Activated naive CD4-positive, alpha-beta T cell treated with anti-CD3 and anti-CD28 coated beads for 36 hours (primary cell): ENCODE data around the gene ZBTB40. TPM values are rescaled to one million over a fixed set of nuclear protein-coding genes. Genes with fewer than 3 reads are reported as not detected.

Source experiments
- CTCF ChIA-PET: fragments of 350-600 bp; sonication (Branson Sonifier 250); formaldehyde crosslinking; loops from one replicate; lab custom pipeline; 2021; ENCODE audit warnings: antibody characterized with exemption; lab: Charles Lee
- DNase-seq: peaks from one replicate; pipeline ENCODE4 v3.0.0-alpha.2; 2020
- H3K27ac Mint-ChIP-seq: one replicate; pipeline ENCODE4 v1.8.0; 2021; ENCODE audit warnings: mild to moderate bottlenecking, mixed read lengths
- H3K27me3 Mint-ChIP-seq: one replicate; pipeline ENCODE4 v1.8.0; 2021; ENCODE audit warnings: low read depth, mixed read lengths
- H3K36me3 Mint-ChIP-seq: one replicate; pipeline ENCODE4 v1.8.0; 2021; ENCODE audit warnings: low read depth, mixed read lengths
- H3K4me1 Mint-ChIP-seq: one replicate; pipeline ENCODE4 v1.8.0; 2021; ENCODE audit warnings: low read depth, mixed read lengths
- H3K4me3 Mint-ChIP-seq: one replicate; pipeline ENCODE4 v1.8.0; 2021; ENCODE audit warnings: mild to moderate bottlenecking, moderate library complexity, mixed read lengths
- H3K9me3 Mint-ChIP-seq: one replicate; pipeline ENCODE4 v1.8.0; 2021; ENCODE audit warnings: mixed read lengths
- intact Hi-C: fragments of 100-400 bp; cut with micrococcal nuclease; formaldehyde crosslinking; loops from one replicate; pipeline ENCODE4 v1.15.1; 2023
- total RNA-seq, 2 experiments: library from RNA; stranded (reverse); gene quantifications; one replicate each; pipeline ENCODE4 v1.2.3, GENCODE V29; 2021

Gene ZBTB40
- total RNA-seq, 2 experiments from 2014 or later: 11.5 to 13.1 TPM

DNA sequence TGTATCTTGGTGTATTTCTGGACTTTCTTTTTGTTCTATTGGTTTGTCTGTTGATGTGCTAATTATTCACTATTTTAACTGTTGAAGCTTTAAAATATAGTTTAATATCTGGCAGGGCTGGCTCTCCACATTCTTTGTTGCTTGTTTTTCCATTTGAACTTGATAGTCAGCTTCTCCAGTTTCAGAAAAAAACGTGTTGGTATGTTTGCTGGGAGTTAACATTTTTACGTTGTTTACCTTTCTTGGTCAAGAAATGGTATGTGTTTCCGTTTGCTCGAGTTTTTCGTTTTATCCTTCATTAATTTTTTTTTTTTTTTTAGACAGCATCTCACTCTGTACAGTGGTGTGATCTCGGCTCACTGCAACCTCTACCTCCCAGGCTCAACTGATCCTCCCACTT lies 16.9 kb upstream of the ZBTB40 start:
- peaks cover 2% of the 10 kb centered on the region for H3K9me3 Mint-ChIP-seq
- H3K4me1 Mint-ChIP-seq: no peaks in the 10 kb centered on the region
- no peak overlapping the region for H3K4me3 Mint-ChIP-seq
- intact Hi-C loops: no loop called here
- H3K36me3 Mint-ChIP-seq: peaks cover 2% of the 10 kb centered on the region
- CTCF ChIA-PET: interaction anchor here (0.6 to 1.2 kb wide), 4 partner anchors 18 to 1087 kb away, joined by 3 to 4 read pairs (median 4); no protein-coding TSS in a partner anchor
- no peak overlapping the region for H3K27ac Mint-ChIP-seq
- H3K27me3 Mint-ChIP-seq: peaks cover 10% of the 10 kb centered on the region
- DNase-seq: no peak

DNA sequence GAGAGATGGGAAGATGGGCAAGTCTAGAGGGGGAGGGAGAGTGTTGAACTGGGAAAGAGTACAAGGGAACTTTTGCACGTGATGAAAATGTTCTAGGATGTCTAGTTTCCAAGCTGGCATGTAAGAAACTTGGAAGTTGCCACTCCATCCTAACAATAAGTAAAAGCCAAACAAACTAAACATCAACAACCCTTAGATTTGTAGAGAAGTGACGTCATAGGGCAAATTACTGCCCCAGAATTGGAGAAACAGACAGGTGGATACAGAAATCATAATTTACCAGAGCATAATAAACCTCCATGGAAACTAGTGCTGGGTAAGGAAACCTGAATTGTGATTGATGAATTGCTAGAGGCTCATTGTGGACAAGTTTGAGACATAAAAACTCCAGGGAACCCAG lies 14.7 kb upstream of the ZBTB40 start:
- CTCF ChIA-PET: no interaction called here
- peaks cover 3% of the 10 kb centered on the region for H3K36me3 Mint-ChIP-seq
- H3K27me3 Mint-ChIP-seq: peaks cover 10% of the 10 kb centered on the region

DNA sequence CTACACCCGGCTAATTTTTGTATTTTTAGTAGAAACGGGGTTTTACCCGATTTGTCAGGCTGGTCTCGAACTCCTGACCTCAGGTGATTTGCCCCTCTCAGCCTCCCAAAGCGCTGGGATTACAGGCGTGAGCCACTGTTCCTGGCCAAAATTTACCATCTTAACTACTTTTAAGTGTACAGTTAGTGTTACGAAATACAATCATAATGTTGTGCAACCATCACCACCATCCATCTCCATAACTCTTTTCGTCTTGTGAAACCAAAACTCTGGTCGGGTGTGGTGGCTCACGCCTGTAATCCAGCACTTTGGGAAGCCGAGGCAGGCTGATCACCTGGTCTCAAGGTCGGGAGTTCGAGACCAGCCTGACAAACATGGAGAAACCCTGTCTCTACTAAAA lies 14.1 kb upstream of the ZBTB40 start:
- intact Hi-C loops: no loop called here
- DNase-seq: no peak
- no peak overlapping the region for H3K4me3 Mint-ChIP-seq
- peaks cover 10% of the 10 kb centered on the region for H3K27me3 Mint-ChIP-seq
- CTCF ChIA-PET: no interaction called here
- no peaks in the 10 kb centered on the region for H3K4me1 Mint-ChIP-seq
- H3K36me3 Mint-ChIP-seq: peaks cover 3% of the 10 kb centered on the region
- no peak overlapping the region for H3K27ac Mint-ChIP-seq
- H3K9me3 Mint-ChIP-seq: peaks cover 18% of the 10 kb centered on the region

More for the DNA sequence above, 14.7 kb upstream of the ZBTB40 start:
- intact Hi-C loops: no loop called here
- Mint-ChIP-seq H3K4me3 (no peak overlapping the region), H3K4me1 (no peaks in the 10 kb centered on the region), H3K27ac (no peak overlapping the region), H3K9me3 (peaks cover 18% of the 10 kb centered on the region)
- DNase-seq: no peak

DNA sequence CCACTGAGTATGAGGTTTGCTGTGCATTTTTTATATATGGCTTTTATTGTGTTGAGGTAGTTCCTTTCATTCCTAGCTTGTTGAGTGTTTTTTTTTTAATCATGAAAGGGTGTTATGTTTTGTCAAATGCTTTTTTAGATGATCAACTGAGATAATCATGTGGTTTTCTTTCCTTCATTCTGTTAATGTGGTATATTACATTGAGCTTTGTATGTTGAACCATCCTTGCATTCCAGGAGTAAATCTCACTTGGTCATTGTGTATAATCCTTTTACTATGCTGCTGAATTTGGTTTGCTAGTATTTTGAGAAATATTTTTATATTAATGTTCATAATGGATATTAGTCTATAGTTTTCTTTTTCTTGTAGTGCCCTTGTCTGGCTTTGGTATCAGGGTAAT lies 11.1 kb upstream of the ZBTB40 start:
- intact Hi-C loops: no loop called here
- no peak overlapping the region for H3K4me3 Mint-ChIP-seq
- DNase-seq: no peak
- peaks cover 10% of the 10 kb centered on the region for H3K27me3 Mint-ChIP-seq
- H3K9me3 Mint-ChIP-seq: peaks cover 18% of the 10 kb centered on the region
- H3K36me3 Mint-ChIP-seq: peaks cover 3% of the 10 kb centered on the region
- CTCF ChIA-PET: interaction anchor here (0.6 to 0.7 kb wide), 3 partner anchors 317 to 655 kb away, joined by 3 read pairs; no protein-coding TSS in a partner anchor
- no peaks in the 10 kb centered on the region for H3K4me1 Mint-ChIP-seq
- no peak overlapping the region for H3K27ac Mint-ChIP-seq

DNA sequence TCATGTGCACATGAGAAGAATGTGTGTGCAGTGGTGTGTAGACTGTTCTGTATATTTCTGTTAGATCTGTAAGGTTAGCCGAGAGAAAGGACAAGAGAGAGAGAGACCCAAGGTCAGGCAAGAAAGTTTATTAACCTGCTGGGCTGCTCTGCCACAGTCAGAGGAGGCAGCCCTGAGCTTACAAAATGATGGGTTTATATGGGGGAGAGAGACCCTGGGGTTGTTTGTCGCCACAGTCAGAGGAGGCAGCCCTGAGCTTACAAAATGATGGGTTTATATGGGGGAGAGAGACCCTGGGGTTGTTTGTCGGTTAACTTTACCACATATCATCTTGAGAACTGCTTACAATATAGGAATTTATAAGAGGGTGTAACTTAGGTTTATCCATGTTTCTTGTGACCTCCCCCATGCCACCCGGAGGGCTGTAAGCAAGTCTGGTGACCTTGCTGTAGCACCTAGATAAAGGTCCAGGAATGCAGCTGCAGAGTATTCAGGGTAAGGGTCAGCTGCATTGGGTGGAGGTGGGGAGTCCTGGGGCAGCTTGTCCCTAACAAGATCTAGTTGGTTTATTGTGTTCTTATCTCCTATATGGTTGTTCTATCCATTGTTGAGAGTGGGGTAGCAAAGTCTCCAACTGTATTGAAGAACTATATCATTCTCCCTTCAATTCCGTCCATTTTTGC lies 9.3 kb upstream of the ZBTB40 start:
- Mint-ChIP-seq H3K4me3 (no peak overlapping the region), H3K9me3 (peaks cover 18% of the 10 kb centered on the region), H3K27me3 (peaks cover 5% of the 10 kb centered on the region), H3K4me1 (no peaks in the 10 kb centered on the region), H3K36me3 (peaks cover 3% of the 10 kb centered on the region), H3K27ac (no peak overlapping the region)
- CTCF ChIA-PET: interaction anchor here (0.6 kb wide), 1 partner anchor 1142 kb away, joined by 3 read pairs; no protein-coding TSS in a partner anchor
- no peak for DNase-seq
- intact Hi-C loops: no loop called here

DNA sequence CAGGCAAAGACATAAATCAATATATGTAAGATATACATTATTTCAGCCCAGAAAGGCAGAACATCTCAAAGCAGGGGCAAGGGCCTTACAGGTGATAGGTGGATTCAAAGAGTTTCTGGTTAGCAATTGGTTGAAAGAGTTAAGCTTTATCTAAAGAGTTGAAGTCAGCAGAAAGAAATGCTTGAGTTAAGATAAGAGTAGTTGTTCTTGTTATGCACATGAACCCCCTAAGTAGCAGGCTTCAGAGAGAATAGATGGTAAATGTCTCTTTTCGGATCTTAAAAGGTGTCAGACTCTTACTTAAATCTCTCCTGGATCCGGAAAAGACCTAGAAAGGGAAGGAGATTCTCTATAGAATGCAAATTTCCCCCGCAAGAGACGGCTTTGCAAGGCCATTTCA lies 8.3 kb upstream of the ZBTB40 start:
- Mint-ChIP-seq H3K4me1 (no peaks in the 10 kb centered on the region), H3K27me3 (peaks cover 5% of the 10 kb centered on the region), H3K4me3 (no peak overlapping the region), H3K36me3 (peaks cover 3% of the 10 kb centered on the region), H3K9me3 (peaks cover 18% of the 10 kb centered on the region), H3K27ac (no peak overlapping the region)
- intact Hi-C loops: no loop called here
- CTCF ChIA-PET: no interaction called here
- no peak for DNase-seq

DNA sequence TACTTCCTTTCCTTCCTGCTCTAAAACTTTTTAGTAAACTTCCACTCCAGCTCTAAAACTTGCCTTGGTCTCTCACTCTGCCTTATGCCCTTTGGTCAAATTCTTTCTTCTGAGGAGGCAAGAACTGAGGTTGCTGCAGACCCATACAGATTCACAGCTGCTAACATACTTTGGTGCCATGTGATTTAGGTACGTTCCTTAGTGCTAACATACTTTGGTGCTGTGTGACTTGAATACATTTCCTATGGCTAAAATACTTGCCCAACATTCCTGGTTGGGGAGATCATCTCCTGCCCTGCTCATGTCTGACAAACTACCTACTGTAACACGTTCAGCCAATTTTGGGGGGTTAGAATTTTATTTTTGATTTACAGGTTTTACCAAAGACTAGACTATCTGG lies 6.8 kb upstream of the ZBTB40 start:
- peaks cover 1% of the 10 kb centered on the region for H3K36me3 Mint-ChIP-seq
- DNase-seq: no peak
- peaks cover 15% of the 10 kb centered on the region for H3K9me3 Mint-ChIP-seq
- intact Hi-C loops: no loop called here
- peaks cover 5% of the 10 kb centered on the region for H3K27me3 Mint-ChIP-seq
- no peaks in the 10 kb centered on the region for H3K4me1 Mint-ChIP-seq
- CTCF ChIA-PET: no interaction called here
- H3K4me3 Mint-ChIP-seq: no peak overlapping the region
- H3K27ac Mint-ChIP-seq: no peak overlapping the region

DNA sequence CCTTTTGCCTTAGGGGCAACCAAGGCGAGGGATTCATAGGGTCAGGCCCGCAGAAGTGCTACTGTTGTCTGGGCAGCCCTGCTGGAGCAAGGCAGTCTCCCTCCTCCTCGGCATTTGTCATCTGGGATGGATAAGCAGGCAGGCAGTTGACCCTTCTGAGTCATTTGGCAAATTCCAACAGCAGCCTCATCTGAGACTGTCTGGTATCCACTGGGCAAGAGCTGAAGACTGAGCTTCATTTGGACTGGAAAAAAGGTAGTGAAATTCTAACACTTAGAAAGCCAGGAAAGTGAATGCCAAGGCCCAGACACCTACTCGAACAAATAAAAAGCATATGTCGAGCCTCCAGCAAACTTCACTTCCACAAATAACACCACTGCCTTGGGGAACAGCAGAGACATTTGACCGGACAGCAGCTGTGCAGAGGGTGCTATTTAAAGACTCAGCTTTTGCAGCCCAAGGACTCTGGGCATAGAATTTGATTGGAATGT lies 4.0 kb upstream of the ZBTB40 start:
- no peaks in the 10 kb centered on the region for H3K36me3 Mint-ChIP-seq
- CTCF ChIA-PET: no interaction called here
- peaks cover 5% of the 10 kb centered on the region for H3K27me3 Mint-ChIP-seq
- no peak for DNase-seq
- H3K9me3 Mint-ChIP-seq: no peaks in the 10 kb centered on the region
- H3K4me3 Mint-ChIP-seq: no peak overlapping the region
- intact Hi-C loops: no loop called here
- H3K4me1 Mint-ChIP-seq: peaks cover 6% of the 10 kb centered on the region
- H3K27ac Mint-ChIP-seq: no peak overlapping the region

DNA sequence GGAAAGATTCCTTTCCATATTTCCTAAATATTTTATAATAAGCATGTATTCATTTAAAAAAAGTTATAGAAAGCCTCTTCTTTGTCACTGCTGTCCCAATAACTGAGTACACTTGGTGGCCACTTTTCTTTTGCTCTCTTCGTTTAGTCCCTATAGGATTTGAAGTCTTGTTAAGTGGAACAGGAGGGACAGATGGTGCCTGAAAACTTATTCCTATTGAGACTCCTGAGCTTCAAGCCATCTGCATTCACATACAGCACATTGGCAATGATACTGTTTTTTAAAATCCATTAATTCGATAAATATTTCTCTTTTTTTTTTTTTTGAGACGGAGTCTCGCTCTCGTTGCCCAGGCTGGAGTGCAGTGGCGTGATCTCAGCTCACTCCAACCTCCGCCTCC lies 2.0 kb upstream of the ZBTB40 start:
- Mint-ChIP-seq H3K36me3 (no peaks in the 10 kb centered on the region), H3K27me3 (no peaks in the 10 kb centered on the region), H3K9me3 (no peaks in the 10 kb centered on the region), H3K4me3 (no peak overlapping the region), H3K4me1 (peaks cover 20% of the 10 kb centered on the region), H3K27ac (no peak overlapping the region)
- intact Hi-C loops: loop anchor here (2.0 to 5.0 kb wide), 3 partner anchors 425 to 667 kb away; partner anchors contain the start of genes KDM1A, TEX46 and USP48
- CTCF ChIA-PET: no interaction called here
- no peak for DNase-seq

DNA sequence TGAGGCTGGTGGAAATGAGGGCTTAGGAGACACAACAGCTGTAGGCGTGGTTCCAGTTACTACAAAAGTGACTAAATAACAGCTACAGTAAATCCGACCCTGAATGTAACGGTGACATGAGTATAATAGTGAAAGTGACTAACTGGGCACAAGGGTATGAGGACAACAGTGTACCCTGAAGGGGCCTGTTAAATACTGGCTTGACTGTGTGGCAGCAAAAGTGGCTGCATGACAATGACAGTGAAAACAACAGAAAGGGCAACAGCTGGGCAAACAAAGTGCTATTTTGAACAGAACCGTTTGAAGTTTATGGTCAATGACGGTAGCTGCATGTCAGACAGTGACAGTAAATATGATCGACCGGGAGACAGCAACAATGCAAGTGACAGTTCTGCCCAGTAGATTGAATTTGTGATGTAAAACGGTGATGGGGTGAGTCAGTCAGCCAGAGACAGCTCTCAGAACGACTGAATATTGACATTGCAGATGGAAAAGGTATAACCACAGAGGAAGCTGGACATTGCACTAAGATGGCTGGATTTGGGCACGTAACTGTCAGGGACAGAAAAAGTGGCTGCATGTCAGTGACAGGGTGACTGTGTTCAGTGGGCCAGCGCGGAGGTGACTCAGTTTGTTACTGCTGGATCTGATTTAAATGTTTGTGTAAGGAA lies 1.2 kb upstream of the ZBTB40 start:
- CTCF ChIA-PET: no interaction called here
- no peaks in the 10 kb centered on the region for H3K36me3 Mint-ChIP-seq
- H3K27ac Mint-ChIP-seq: peak overlapping the region; percentile 21
- DNase-seq: no peak
- intact Hi-C loops: loop anchor here (1.0 to 5.0 kb wide), 4 partner anchors 22 to 668 kb away; partner anchors contain the start of genes KDM1A, TEX46 and USP48
- H3K27me3 Mint-ChIP-seq: no peaks in the 10 kb centered on the region
- peak overlapping the region; percentile 58 for H3K4me3 Mint-ChIP-seq
- H3K4me1 Mint-ChIP-seq: peaks cover 24% of the 10 kb centered on the region
- H3K9me3 Mint-ChIP-seq: no peaks in the 10 kb centered on the region

DNA sequence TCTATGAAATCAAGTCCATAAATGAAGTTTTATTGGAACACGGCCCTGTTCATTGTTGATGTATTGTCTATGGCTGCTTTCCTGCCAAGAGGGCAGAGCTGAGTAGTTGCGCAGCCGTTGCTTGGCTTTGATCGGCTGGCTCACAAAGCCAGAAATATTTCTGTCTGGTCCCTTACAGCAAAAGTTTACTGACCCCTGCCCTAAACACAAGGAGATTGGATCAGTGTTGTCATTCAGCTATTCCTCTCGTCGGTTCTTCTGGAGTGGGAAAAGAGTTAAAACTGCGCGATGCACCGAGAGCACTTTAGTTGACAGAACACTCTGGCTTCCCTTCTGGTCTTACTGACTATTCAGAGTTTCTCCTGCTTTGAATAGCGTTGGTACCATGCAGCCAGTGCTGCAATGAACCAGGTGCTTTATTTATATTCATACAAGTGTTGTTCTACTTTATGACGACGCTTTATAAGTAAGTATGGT lies 868 bp downstream of the ZBTB40 start:
- peaks cover 35% of the 10 kb centered on the region for H3K4me1 Mint-ChIP-seq
- peak overlapping the region; percentile 75 for H3K27ac Mint-ChIP-seq
- DNase-seq: peak; percentile 29
- no peaks in the 10 kb centered on the region for H3K9me3 Mint-ChIP-seq
- peaks cover 2% of the 10 kb centered on the region for H3K36me3 Mint-ChIP-seq
- CTCF ChIA-PET: interaction anchor here (1.4 kb wide), 1 partner anchor 347 kb away, joined by 3 read pairs; no protein-coding TSS in a partner anchor
- peak overlapping the region; percentile 85 for H3K4me3 Mint-ChIP-seq
- no peaks in the 10 kb centered on the region for H3K27me3 Mint-ChIP-seq
- intact Hi-C loops: loop anchor here (5.0 kb wide), 2 partner anchors 565 to 670 kb away; partner anchors contain the start of genes KDM1A, TEX46 and USP48

DNA sequence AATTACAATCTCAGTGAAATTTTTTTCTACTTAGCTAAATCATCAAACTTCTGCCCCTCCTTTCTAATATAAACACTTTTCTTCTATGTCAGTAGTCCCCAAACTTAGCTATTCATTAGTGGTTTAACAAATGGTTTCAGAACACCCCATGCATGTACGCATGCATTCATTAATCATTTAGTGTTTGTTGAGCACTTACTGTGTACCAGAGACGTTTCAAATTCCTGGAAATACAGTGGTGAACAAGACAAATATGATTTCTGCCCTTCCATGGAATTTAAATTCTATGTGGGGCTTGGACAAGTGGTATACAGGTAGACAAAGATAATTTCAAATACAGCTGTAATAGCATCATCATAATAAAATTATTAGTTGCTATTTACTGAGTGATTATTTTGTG lies 1.5 kb downstream of the ZBTB40 start:
- H3K4me1 Mint-ChIP-seq: peaks cover 40% of the 10 kb centered on the region
- DNase-seq: no peak
- H3K36me3 Mint-ChIP-seq: peaks cover 2% of the 10 kb centered on the region
- H3K4me3 Mint-ChIP-seq: peak overlapping the region; percentile 85
- H3K9me3 Mint-ChIP-seq: no peaks in the 10 kb centered on the region
- no peaks in the 10 kb centered on the region for H3K27me3 Mint-ChIP-seq
- no peak overlapping the region for H3K27ac Mint-ChIP-seq
- CTCF ChIA-PET: interaction anchor here (1.4 kb wide), 1 partner anchor 348 kb away, joined by 3 read pairs; no protein-coding TSS in a partner anchor
- intact Hi-C loops: loop anchor here (5.0 kb wide), 2 partner anchors 564 to 671 kb away; partner anchors contain the start of genes KDM1A, TEX46 and USP48
